GM12873 (cell line): ENCODE results near the gene MAPK1.

Experiments used
- CTCF ChIP-seq: IDR thresholded peaks from 2 replicates; pipeline ENCODE4 v1.5.1; 2012; ENCODE audit warnings: low read depth, mild to moderate bottlenecking, moderate library complexity, low read length, control low read depth; ENCODE audit not compliant: insufficient read depth; ENCODE audit errors: missing control alignments

The MAPK1 gene

GRCh38 chr22:21862386-21863245 is 4.8 kb downstream of the MAPK1 start:
- no peak for TF ChIP-seq CTCF

GRCh38 chr22:21861851-21862250 is 5.6 kb downstream of the MAPK1 start:
- no peak for TF ChIP-seq CTCF

GRCh38 chr22:21861264-21861848 is 6.1 kb downstream of the MAPK1 start:
- TF ChIP-seq CTCF, result no peak

GRCh38 chr22:21860491-21861039 is 6.9 kb downstream of the MAPK1 start:
- no peak for TF ChIP-seq CTCF

GRCh38 chr22:21858025-21858764 is 9.2 kb downstream of the MAPK1 start:
- no peak for TF ChIP-seq CTCF

GRCh38 chr22:21857481-21857914 is 9.9 kb downstream of the MAPK1 start:
- no peak for TF ChIP-seq CTCF

- no peak for TF ChIP-seq CTCF
Observed at GRCh38 chr22:21856868-21857267, 10.6 kb downstream of the MAPK1 start.
